ENCODE results near the gene PRKCA.
"Not testable (repeated sequence)": the region's sequence is repeated elsewhere in the genome, so short reads cannot be mapped to it uniquely, and the experiment has no call there.

Gene PRKCA

GRCh38 chr17:66287911-66288310, 14.5 kb upstream of the PRKCA start:
- no peak for DNase-seq (ENCODE audit: low read depth)
- no peak for TF ChIP-seq CTCF (IDR thresholded peaks at IDR 0.05; ENCODE audit: low read depth, low read length, missing control alignments)
- no peak overlapping the region for H3K4me3 ChIP-seq (ENCODE audit: low read depth, low read length)

GRCh38 chr17:66290101-66290722, 12.2 kb upstream of the PRKCA start:
- TF ChIP-seq CTCF (IDR thresholded peaks at IDR 0.05; ENCODE audit: low read depth, low read length, missing control alignments) = no peak
- no peak for DNase-seq (ENCODE audit: low read depth)
- no peak overlapping the region for H3K4me3 ChIP-seq (ENCODE audit: low read depth, low read length)

- no peak for DNase-seq (ENCODE audit: low read depth)
- no peak overlapping the region for H3K4me3 ChIP-seq (ENCODE audit: low read depth, low read length)
- TF ChIP-seq CTCF (IDR thresholded peaks at IDR 0.05; ENCODE audit: low read depth, low read length, missing control alignments) = no peak
Observed at GRCh38 chr17:66292353-66292752, 10.1 kb upstream of the PRKCA start.

GRCh38 chr17:66296289-66296725, 6.1 kb upstream of the PRKCA start:
- no peak overlapping the region for H3K4me3 ChIP-seq (ENCODE audit: low read depth, low read length)
- no peak for TF ChIP-seq CTCF (IDR thresholded peaks at IDR 0.05; ENCODE audit: low read depth, low read length, missing control alignments)

GRCh38 chr17:66297443-66297842, 5.0 kb upstream of the PRKCA start:
- DNase-seq (ENCODE audit: low read depth); H3K4me3 ChIP-seq (ENCODE audit: low read depth, low read length): not testable (repeated sequence)

More at GRCh38 chr17:66296289-66296725, 6.1 kb upstream of the PRKCA start:
- DNase-seq (ENCODE audit: low read depth) = no peak

GRCh38 chr17:66299711-66300110, 2.7 kb upstream of the PRKCA start:
- no peak overlapping the region for H3K4me3 ChIP-seq (ENCODE audit: low read depth, low read length)
- TF ChIP-seq CTCF (IDR thresholded peaks at IDR 0.05; ENCODE audit: low read depth, low read length, missing control alignments) = no peak

GRCh38 chr17:66300956-66301355, 1.5 kb upstream of the PRKCA start:
- no peak overlapping the region for H3K4me3 ChIP-seq (ENCODE audit: low read depth, low read length)
- no peak for TF ChIP-seq CTCF (IDR thresholded peaks at IDR 0.05; ENCODE audit: low read depth, low read length, missing control alignments)
- DNase-seq (ENCODE audit: low read depth) = no peak

More at GRCh38 chr17:66299711-66300110, 2.7 kb upstream of the PRKCA start:
- no peak for DNase-seq (ENCODE audit: low read depth)

All from GM12864 (cell line).